ENCODE data around the gene DSCAML1.

DSCAML1 gene

DNA sequence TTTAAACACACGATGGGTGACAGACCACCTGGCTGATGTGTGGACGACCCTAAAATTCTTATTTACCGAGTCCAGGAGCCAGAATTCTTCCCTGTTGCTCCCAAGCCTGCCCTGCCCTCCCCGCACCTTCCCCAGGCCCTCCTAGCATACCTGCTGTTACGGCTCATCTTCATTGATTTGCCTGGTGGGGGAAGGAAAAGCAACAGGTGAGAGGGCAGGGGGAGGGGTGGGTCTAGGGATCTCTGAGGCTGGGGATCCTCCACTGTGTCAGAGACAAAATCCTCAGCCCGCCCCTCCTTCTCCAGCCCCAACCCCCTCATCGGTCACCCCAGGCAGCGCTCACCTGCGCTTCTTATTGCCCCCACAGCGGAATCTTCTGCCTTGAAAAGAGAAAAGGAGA is 23.5 kb upstream of the DSCAML1 start:
- H3K4me1 ChIP-seq (ENCODE audit: control insufficient read depth, insufficient read depth, low read length) = peaks cover 22% of the 10 kb centered on the region
- H3K36me3 ChIP-seq (ENCODE audit: control insufficient read depth, insufficient read depth, low read length) = no peaks in the 10 kb centered on the region
- H3K27me3 ChIP-seq (ENCODE audit: control insufficient read depth, insufficient read depth, low read length) = no peaks in the 10 kb centered on the region
- no peak overlapping the region for H3K9ac ChIP-seq (ENCODE audit: low read depth, low read length)
- H3K4me3 ChIP-seq (ENCODE audit: low read depth, low read length) = no peak overlapping the region
- no peaks in the 10 kb centered on the region for H3K9me3 ChIP-seq (ENCODE audit: control insufficient read depth, insufficient read depth, low read length)

GRCh38 chr11:117820071-117820470 is 23.1 kb upstream of the DSCAML1 start:
- Histone ChIP-seq H3K4me3 (ENCODE audit: low read depth, low read length) (no peak overlapping the region), H3K27me3 (ENCODE audit: control insufficient read depth, insufficient read depth, low read length) (no peaks in the 10 kb centered on the region), H3K9me3 (ENCODE audit: control insufficient read depth, insufficient read depth, low read length) (no peaks in the 10 kb centered on the region), H3K36me3 (ENCODE audit: control insufficient read depth, insufficient read depth, low read length) (no peaks in the 10 kb centered on the region), H3K9ac (ENCODE audit: low read depth, low read length) (no peak overlapping the region), H3K4me1 (ENCODE audit: control insufficient read depth, insufficient read depth, low read length) (peaks cover 26% of the 10 kb centered on the region)

DNA sequence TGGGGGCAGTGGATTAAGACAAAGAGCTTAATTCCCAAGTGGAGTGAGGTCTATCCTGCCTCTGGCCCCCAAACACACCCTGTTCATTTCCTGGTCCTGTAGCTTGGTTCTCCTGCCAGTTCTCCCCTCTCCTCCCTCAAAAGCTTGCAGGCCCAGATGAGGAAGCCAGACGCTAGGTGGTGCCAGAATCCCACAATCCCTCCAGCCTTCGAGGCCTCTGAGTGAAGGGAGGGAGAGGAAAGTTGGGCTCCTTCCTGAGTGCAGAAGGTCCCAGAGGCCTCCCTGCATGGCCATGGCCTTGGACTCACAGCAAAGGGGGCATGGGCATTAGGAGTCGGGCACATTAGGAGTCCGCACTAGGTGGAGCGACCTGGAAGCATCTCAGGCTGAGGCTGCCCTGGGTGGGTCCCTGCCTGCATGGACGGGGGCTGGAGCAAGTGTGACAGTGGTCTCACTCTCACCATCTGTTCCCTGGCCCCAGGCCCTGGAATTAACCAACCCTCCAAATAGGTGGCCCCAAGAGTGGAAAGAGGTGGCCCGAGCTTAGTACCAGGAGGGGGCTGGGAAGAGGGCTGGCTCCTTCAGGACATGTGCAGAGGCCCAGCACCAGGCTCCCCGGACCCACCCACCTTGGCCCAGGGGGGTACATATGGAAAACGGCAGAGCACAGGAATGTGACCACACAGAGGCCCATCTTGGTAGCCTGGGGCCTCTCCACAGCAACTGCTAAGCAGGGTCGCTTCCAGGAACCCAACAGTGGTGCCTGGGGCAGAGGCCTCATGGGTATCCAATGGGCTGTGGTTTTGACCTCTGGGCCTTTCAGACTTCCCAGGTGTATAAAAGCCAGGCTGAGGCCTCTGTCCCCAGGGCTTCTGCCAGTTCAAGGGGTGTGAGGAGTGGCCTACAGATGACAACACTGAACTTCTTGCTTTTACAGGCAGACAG is 22.4 kb upstream of the DSCAML1 start:
- no peaks in the 10 kb centered on the region for H3K27me3 ChIP-seq (ENCODE audit: control insufficient read depth, insufficient read depth, low read length)
- H3K4me1 ChIP-seq (ENCODE audit: control insufficient read depth, insufficient read depth, low read length) = peaks cover 29% of the 10 kb centered on the region
- no peak overlapping the region for H3K9ac ChIP-seq (ENCODE audit: low read depth, low read length)
- H3K4me3 ChIP-seq (ENCODE audit: low read depth, low read length) = no peak overlapping the region
- H3K36me3 ChIP-seq (ENCODE audit: control insufficient read depth, insufficient read depth, low read length) = no peaks in the 10 kb centered on the region
- no peaks in the 10 kb centered on the region for H3K9me3 ChIP-seq (ENCODE audit: control insufficient read depth, insufficient read depth, low read length)

- Histone ChIP-seq H3K9me3 (ENCODE audit: control insufficient read depth, insufficient read depth, low read length) (no peaks in the 10 kb centered on the region), H3K27me3 (ENCODE audit: control insufficient read depth, insufficient read depth, low read length) (no peaks in the 10 kb centered on the region), H3K36me3 (ENCODE audit: control insufficient read depth, insufficient read depth, low read length) (no peaks in the 10 kb centered on the region), H3K9ac (ENCODE audit: low read depth, low read length) (no peak overlapping the region), H3K4me1 (ENCODE audit: control insufficient read depth, insufficient read depth, low read length) (peaks cover 26% of the 10 kb centered on the region), H3K4me3 (ENCODE audit: low read depth, low read length) (no peak overlapping the region)
Measured at GRCh38 chr11:117818041-117818873, 21.2 kb upstream of the DSCAML1 start.

DNA sequence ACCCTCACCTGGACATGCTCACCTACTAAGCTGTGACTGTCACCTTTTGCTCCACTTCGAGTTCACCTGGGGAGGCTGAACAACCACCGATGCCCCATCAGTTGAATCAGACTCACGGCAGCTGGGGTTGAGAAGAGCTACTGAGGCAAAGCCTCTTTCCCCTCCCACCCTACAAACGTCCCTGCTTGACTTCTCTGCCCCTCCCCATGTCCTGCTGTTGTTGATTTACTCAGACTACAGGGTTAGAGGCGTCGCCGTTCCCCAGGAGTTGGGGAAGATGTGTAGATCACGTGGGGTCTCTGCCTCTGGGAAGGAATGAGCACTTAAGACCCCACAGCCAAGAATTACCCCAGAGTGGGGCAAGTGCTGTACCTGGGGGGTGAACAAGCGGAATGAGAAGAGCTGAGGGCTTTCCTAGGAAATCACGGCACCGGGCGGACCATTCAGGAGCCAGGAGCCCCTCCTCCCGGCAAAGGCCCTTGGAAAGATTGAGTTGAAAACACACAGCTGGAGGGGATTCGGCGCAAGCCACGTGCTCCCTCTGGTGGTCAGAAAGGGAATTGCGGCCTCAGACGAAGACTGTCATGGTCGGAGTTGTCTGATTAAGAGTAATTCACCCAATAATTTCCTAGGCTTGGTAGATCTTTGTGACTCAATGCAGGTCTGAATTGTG is 20.5 kb upstream of the DSCAML1 start:
- H3K4me1 ChIP-seq (ENCODE audit: control insufficient read depth, insufficient read depth, low read length) = peaks cover 26% of the 10 kb centered on the region
- H3K9ac ChIP-seq (ENCODE audit: low read depth, low read length) = peak overlapping the region; percentile 37
- H3K27me3 ChIP-seq (ENCODE audit: control insufficient read depth, insufficient read depth, low read length) = no peaks in the 10 kb centered on the region
- H3K4me3 ChIP-seq (ENCODE audit: low read depth, low read length) = peak overlapping the region; percentile 28
- H3K36me3 ChIP-seq (ENCODE audit: control insufficient read depth, insufficient read depth, low read length) = no peaks in the 10 kb centered on the region
- H3K9me3 ChIP-seq (ENCODE audit: control insufficient read depth, insufficient read depth, low read length) = no peaks in the 10 kb centered on the region

- Histone ChIP-seq H3K4me1 (ENCODE audit: control insufficient read depth, insufficient read depth, low read length) (peaks cover 26% of the 10 kb centered on the region), H3K4me3 (ENCODE audit: low read depth, low read length) (peak overlapping the region; percentile 28)
Measured at GRCh38 chr11:117816846-117817367, 19.9 kb upstream of the DSCAML1 start.

GRCh38 chr11:117816151-117816741 is 19.2 kb upstream of the DSCAML1 start:
- Histone ChIP-seq H3K4me3 (ENCODE audit: low read depth, low read length) (no peak overlapping the region), H3K27me3 (ENCODE audit: control insufficient read depth, insufficient read depth, low read length) (no peaks in the 10 kb centered on the region), H3K4me1 (ENCODE audit: control insufficient read depth, insufficient read depth, low read length) (peaks cover 24% of the 10 kb centered on the region), H3K36me3 (ENCODE audit: control insufficient read depth, insufficient read depth, low read length) (no peaks in the 10 kb centered on the region), H3K9ac (ENCODE audit: low read depth, low read length) (no peak overlapping the region), H3K9me3 (ENCODE audit: control insufficient read depth, insufficient read depth, low read length) (no peaks in the 10 kb centered on the region)

More at GRCh38 chr11:117816846-117817367, 19.9 kb upstream of the DSCAML1 start:
- no peaks in the 10 kb centered on the region for H3K27me3 ChIP-seq (ENCODE audit: control insufficient read depth, insufficient read depth, low read length)
- no peaks in the 10 kb centered on the region for H3K36me3 ChIP-seq (ENCODE audit: control insufficient read depth, insufficient read depth, low read length)
- no peaks in the 10 kb centered on the region for H3K9me3 ChIP-seq (ENCODE audit: control insufficient read depth, insufficient read depth, low read length)
- peak overlapping the region; percentile 37 for H3K9ac ChIP-seq (ENCODE audit: low read depth, low read length)

DNA sequence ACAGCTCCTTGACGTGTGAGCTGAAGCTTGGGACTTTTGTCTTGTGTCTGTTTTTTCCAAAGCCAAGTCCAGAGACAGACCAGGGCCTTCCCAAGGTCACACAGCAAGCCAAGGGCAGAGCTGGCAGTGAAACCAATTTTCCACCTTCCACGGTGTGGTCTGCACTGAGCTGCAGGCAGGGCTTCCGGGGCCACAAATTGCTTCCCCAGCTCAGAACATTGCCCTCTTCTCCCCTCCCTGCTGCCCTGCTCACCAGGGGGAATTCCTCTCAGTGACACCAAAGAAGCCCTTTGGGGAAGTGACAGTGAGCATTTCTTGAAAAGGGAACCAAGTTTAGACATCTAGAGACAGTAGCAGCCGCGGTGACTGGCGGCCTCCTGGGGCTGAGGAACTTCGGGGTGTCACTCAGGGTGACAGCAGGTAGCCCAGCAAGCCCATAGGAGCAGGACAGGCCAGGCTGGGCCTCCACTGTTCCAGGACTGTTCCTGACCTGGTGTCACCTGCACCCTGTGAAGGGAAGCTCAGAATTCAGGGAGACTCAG is 18.3 kb upstream of the DSCAML1 start:
- Histone ChIP-seq H3K4me1 (ENCODE audit: control insufficient read depth, insufficient read depth, low read length) (peaks cover 23% of the 10 kb centered on the region), H3K27me3 (ENCODE audit: control insufficient read depth, insufficient read depth, low read length) (no peaks in the 10 kb centered on the region), H3K36me3 (ENCODE audit: control insufficient read depth, insufficient read depth, low read length) (no peaks in the 10 kb centered on the region), H3K9ac (ENCODE audit: low read depth, low read length) (no peak overlapping the region), H3K4me3 (ENCODE audit: low read depth, low read length) (no peak overlapping the region), H3K9me3 (ENCODE audit: control insufficient read depth, insufficient read depth, low read length) (no peaks in the 10 kb centered on the region)

DNA sequence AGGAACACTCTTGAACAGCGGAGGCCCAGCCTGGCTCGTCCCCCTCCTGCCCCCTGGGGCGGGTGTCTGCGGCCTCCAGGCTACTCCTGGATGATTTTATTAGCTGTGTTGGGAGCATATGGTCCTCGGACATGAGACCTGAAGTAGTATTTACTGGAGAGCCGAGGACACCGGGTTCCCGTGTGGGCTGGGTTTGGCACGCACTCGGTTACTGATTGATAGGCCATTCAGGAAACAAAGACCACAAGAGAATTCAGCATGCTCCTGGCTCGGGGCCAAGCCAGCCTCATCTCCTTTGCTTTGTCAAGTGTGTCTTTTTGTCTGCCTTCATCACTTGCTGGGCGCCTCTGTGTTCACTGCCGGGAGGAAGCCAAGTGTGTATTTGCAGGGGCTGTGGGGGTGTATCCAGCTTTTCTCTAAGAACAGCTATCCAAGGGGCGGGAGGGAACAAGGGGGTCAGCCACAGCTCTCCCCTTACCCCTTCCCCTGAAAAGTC is 17.8 kb upstream of the DSCAML1 start:
- Histone ChIP-seq H3K9me3 (ENCODE audit: control insufficient read depth, insufficient read depth, low read length) (no peaks in the 10 kb centered on the region), H3K4me3 (ENCODE audit: low read depth, low read length) (no peak overlapping the region), H3K4me1 (ENCODE audit: control insufficient read depth, insufficient read depth, low read length) (peaks cover 21% of the 10 kb centered on the region), H3K36me3 (ENCODE audit: control insufficient read depth, insufficient read depth, low read length) (no peaks in the 10 kb centered on the region), H3K9ac (ENCODE audit: low read depth, low read length) (no peak overlapping the region), H3K27me3 (ENCODE audit: control insufficient read depth, insufficient read depth, low read length) (no peaks in the 10 kb centered on the region)

- Histone ChIP-seq H3K27me3 (ENCODE audit: control insufficient read depth, insufficient read depth, low read length) (no peaks in the 10 kb centered on the region), H3K4me3 (ENCODE audit: low read depth, low read length) (no peak overlapping the region), H3K9me3 (ENCODE audit: control insufficient read depth, insufficient read depth, low read length) (no peaks in the 10 kb centered on the region), H3K36me3 (ENCODE audit: control insufficient read depth, insufficient read depth, low read length) (no peaks in the 10 kb centered on the region), H3K9ac (ENCODE audit: low read depth, low read length) (no peak overlapping the region), H3K4me1 (ENCODE audit: control insufficient read depth, insufficient read depth, low read length) (peaks cover 21% of the 10 kb centered on the region)
Measured at GRCh38 chr11:117814204-117814765, 17.3 kb upstream of the DSCAML1 start.

Measured in iPS-15b (cell line).